Mucosa of descending colon (tissue), 3 donors: ENCODE measurements around the gene ZNF821. TPM values are rescaled to one million over a fixed set of nuclear protein-coding genes. Genes with fewer than 3 reads are reported as not detected.

Source experiments
- ATAC-seq: fragments of 200-7000 bp; cut with Tn5 transposase; one replicate; pipeline ENCODE4 v1.9.1; 2020; ENCODE audit warnings: mild to moderate bottlenecking, moderate library complexity
- DNase-seq, 3 donors: peaks; one replicate each; pipeline ENCODE4 v3.0.0-alpha.2; 2020
- H3K36me3 ChIP-seq: fragments of 200-600 bp; one replicate; pipeline ENCODE4 v1.8.0; 2021; ENCODE audit warnings: low read depth, mild to moderate bottlenecking
- H3K4me1 ChIP-seq: fragments of 200-600 bp; one replicate; pipeline ENCODE4 v1.8.0; 2021; ENCODE audit warnings: low read depth, mild to moderate bottlenecking
- H3K4me3 ChIP-seq: fragments of 200-600 bp; one replicate; pipeline ENCODE4 v1.8.0; 2021; ENCODE audit warnings: mild to moderate bottlenecking
- H3K9me3 ChIP-seq: fragments of 200-600 bp; one replicate; pipeline ENCODE4 v1.8.0; 2021; ENCODE audit warnings: mild to moderate bottlenecking
- intact Hi-C, 2 donors: fragments of 100-400 bp; cut with DNase I in 1 of 2; cut with micrococcal nuclease in 1 of 2; formaldehyde crosslinking; loops; one replicate each; pipeline versions ENCODE4 v1.11.0 to v1.11.1; 2022; cut with DNase I, micrococcal nuclease
- total RNA-seq, 3 donors: library from RNA; stranded (reverse); fragmentation: NEBNext Ultra II Directional in 2 of 3; extraction: Animal tissue kit (Norgen Biotek cat#: 25700) in 2 of 3; gene quantifications; one replicate each; pipeline versions ENCODE4 v1.2.1 to v1.2.4, GENCODE V29; 2021 to 2023
- TF ChIP-seq, protein P1 (sequence below): fragments of 200-600 bp; IDR thresholded peaks from one replicate; pipeline ENCODE4 v1.8.0; 2022; ENCODE audit warnings: antibody characterized with exemption, mild to moderate bottlenecking
- donor health status: DM: no; HTN: no; CAD: no; lungs with moderate emphysema.
- donor health status: DM: no; HTN: no; CAD: no.
- donor health status: DM: no; HTN: yes; CAD: no.

ZNF821 gene
- total RNA-seq, 3 donors from 2014 or later: 10.2 to 13.7 (median 12.7) TPM

DNA sequence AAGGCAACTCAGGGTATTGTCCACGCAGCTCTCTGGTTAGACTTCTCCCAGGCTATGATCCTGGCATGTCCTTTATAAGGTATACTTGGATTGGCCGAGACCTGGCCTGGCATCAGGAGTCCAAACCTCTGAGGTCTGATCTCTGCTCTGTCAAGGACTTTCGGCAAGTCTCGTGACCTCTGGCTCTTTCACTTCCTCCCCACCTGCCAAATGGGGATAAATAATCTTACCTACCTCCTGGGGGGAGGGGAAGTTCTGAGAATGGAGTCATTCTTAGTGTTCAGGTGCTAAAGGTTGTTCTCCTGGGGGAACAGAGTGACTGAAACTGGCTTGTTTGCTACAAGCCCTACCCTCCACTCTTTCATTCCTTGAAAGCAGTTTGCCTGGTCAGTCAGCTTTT lies 30.6 kb downstream of the ZNF821 start:
- DNase-seq (peak in 1 of 3 donors; percentile 20), ATAC-seq (peak; percentile 29)

DNA sequence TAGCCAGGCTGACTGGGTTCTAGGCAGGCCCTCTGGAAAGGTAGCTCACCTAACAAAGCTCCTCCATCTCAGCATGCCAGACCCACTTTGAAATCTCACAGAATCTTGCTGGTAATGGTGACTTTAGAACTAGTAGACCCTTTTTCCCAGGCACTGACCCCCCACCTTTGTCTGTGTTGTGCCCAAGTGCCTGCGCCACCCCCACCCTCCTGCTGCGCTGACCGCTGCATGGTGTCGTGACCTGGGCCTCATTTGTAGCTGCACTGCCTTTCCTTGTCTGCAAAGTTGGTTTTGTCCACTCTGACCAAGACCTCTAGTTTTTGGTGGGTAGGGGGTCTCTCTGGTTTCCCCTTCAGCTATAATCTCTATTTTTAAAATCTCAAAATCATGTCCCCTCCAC lies 31.4 kb downstream of the ZNF821 start:
- no peaks in the 10 kb centered on the region for H3K36me3 ChIP-seq
- intact Hi-C loops: no loop called here
- DNase-seq (no peak), ATAC-seq (no peak)
- no peaks in the 10 kb centered on the region for H3K9me3 ChIP-seq
- TF ChIP-seq, protein P1, sequence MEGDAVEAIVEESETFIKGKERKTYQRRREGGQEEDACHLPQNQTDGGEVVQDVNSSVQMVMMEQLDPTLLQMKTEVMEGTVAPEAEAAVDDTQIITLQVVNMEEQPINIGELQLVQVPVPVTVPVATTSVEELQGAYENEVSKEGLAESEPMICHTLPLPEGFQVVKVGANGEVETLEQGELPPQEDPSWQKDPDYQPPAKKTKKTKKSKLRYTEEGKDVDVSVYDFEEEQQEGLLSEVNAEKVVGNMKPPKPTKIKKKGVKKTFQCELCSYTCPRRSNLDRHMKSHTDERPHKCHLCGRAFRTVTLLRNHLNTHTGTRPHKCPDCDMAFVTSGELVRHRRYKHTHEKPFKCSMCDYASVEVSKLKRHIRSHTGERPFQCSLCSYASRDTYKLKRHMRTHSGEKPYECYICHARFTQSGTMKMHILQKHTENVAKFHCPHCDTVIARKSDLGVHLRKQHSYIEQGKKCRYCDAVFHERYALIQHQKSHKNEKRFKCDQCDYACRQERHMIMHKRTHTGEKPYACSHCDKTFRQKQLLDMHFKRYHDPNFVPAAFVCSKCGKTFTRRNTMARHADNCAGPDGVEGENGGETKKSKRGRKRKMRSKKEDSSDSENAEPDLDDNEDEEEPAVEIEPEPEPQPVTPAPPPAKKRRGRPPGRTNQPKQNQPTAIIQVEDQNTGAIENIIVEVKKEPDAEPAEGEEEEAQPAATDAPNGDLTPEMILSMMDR: no peak
- H3K4me3 ChIP-seq: no peak overlapping the region
- H3K4me1 ChIP-seq: no peaks in the 10 kb centered on the region

More for the DNA sequence above, 30.6 kb downstream of the ZNF821 start:
- no peaks in the 10 kb centered on the region for H3K4me1 ChIP-seq
- H3K9me3 ChIP-seq: no peaks in the 10 kb centered on the region
- intact Hi-C loops: no loop called here
- no peak overlapping the region for H3K4me3 ChIP-seq
- H3K36me3 ChIP-seq: no peaks in the 10 kb centered on the region
- TF ChIP-seq, protein P1: no peak

DNA sequence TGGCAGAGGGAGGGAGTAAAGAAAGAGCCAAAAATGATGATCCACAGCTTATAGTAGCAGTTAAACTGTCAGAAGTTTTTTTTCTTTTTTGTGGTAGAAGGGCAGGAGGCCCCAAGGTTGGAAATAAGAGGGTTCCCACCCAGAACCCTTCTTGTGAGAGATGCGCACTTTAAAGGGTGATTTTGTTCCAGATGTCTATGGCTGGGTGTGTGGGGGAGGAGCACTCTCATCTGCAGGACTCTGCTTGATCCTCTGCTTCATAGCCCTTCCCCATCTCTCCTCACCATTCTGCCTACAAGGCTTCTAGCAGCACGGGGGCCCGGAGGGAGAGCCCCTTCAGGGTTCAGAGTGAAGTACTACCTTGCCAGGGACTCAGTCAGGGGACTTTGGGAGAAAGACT lies 31.8 kb downstream of the ZNF821 start:
- TF ChIP-seq, protein P1: no peak
- Histone ChIP-seq H3K4me1 (no peaks in the 10 kb centered on the region), H3K4me3 (no peak overlapping the region), H3K36me3 (no peaks in the 10 kb centered on the region), H3K9me3 (no peaks in the 10 kb centered on the region)
- intact Hi-C loops: no loop called here
- ATAC-seq (no peak), DNase-seq (no peak)

DNA sequence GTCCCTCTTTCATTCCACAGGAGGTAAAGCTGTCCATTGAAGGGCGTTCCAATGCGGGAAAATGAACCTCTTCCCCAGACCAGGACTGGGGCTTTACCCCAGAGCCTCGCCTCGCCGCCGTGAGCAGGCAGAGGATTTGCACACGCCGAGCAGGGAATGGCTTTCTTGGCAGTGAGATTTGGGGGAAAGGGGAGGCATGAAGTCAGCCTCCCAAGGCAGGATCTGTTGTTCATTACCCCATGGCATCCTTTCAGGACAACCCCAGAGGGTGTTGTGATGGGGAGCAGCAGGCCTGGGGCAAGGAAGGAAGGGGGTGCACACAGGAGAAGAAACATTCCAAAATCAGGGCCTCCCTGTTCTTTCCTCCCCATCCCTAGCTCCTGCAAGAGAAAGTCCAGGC lies 32.2 kb downstream of the ZNF821 start:
- Histone ChIP-seq H3K4me3 (no peak overlapping the region), H3K4me1 (no peaks in the 10 kb centered on the region), H3K9me3 (no peaks in the 10 kb centered on the region), H3K36me3 (no peaks in the 10 kb centered on the region)
- no peak for DNase-seq
- intact Hi-C loops: no loop called here
- TF ChIP-seq, protein P1: no peak
- ATAC-seq: no peak

DNA sequence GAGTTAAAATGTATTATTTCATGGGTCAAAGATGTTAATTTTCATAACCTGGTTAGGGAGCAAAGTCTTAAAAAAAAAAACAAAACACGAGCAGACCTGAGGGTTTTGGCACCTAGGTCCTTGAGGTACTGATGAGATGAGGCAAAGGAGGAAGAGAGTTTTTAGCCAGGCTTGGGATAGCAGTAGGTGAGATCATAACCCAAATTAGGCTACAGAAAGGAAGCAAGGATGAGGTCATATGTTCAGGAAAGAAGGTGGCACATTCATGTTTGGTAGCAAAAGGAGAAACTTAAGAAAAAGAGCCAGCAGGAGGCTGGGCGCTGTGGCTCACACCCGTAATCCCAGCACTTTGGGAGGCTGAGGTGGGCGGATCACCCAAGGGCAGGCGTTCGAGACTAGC lies 35.4 kb downstream of the ZNF821 start:
- no peaks in the 10 kb centered on the region for H3K9me3 ChIP-seq
- no peak for ATAC-seq
- DNase-seq: no peak
- TF ChIP-seq, protein P1: no peak
- H3K4me1 ChIP-seq: no peaks in the 10 kb centered on the region
- no peak overlapping the region for H3K4me3 ChIP-seq
- no peaks in the 10 kb centered on the region for H3K36me3 ChIP-seq
- intact Hi-C loops: no loop called here

DNA sequence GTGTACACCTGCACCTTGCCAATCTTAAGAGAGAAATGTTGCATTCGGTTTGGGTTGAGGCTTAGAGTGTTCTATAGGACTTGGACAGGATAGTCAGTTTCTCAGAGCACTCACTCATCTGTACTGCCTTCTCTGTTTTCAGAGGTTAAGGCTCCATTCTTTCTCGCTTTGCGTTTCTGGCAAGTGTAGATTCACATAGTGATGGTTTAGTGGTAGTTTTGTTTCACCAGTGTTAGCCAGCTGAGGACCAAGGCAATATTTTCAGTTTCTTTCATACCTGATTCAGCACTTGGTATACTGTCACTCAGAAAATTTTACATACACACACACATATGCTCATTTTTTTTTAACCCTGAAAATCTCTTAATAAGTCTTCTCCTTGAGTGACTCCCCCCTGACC lies 36.9 kb downstream of the ZNF821 start:
- DNase-seq: no peak
- TF ChIP-seq, protein P1: no peak
- intact Hi-C loops: no loop called here
- H3K36me3 ChIP-seq: no peaks in the 10 kb centered on the region
- H3K4me3 ChIP-seq: no peak overlapping the region
- H3K4me1 ChIP-seq: no peaks in the 10 kb centered on the region
- no peak for ATAC-seq
- H3K9me3 ChIP-seq: no peaks in the 10 kb centered on the region
